WTC11 (cell line): ENCODE measurements around the gene DMGDH.

Experiments
- CREB1 ChIP-seq: sonication (generic); formaldehyde crosslinking; IDR thresholded peaks from 2 replicates; pipeline ENCODE4 v1.8.0; 2023; ENCODE audit warnings: mild to moderate bottlenecking, missing genetic modification reagents
- ZBTB43 ChIP-seq: sonication (generic); formaldehyde crosslinking; IDR thresholded peaks from 2 replicates; pipeline ENCODE4 v1.8.1; 2023; ENCODE audit warnings: mild to moderate bottlenecking, missing genetic modification reagents

- no peak for TF ChIP-seq CREB1 (CRISPR knock-in tag)
- no peak for TF ChIP-seq ZBTB43 (CRISPR knock-in tag)
Measured at GRCh38 chr5:78997090-78997489, 72.4 kb downstream of the DMGDH start.
